Measurements from ENCODE around the gene GAGE2A. TPM values are rescaled to one million over a fixed set of nuclear protein-coding genes. Genes with fewer than 3 reads are reported as not detected.

GAGE2A gene
- total RNA-seq, 1 donor from 2014 or later = not detected

- TF ChIP-seq CTCF (conservative IDR thresholded peaks at IDR 0.05) = no peak
- peaks cover 3% of the 10 kb centered on the region for H3K4me1 Mint-ChIP-seq
- DNase-seq (ENCODE audit: low read depth, low spot score) = no peak
- H3K9me3 Mint-ChIP-seq = peaks cover 3% of the 10 kb centered on the region
- no peak overlapping the region for H3K27ac Mint-ChIP-seq (ENCODE audit: unreplicated experiment)
- H3K27me3 Mint-ChIP-seq (ENCODE audit: low read depth) = no peaks in the 10 kb centered on the region
- no peak overlapping the region for H3K4me3 Mint-ChIP-seq
- H3K36me3 Mint-ChIP-seq (ENCODE audit: low read depth) = no peaks in the 10 kb centered on the region
Observed at GRCh38 chrX:49610718-49611310, 21.5 kb downstream of the GAGE2A start.

GRCh38 chrX:49618574-49618973, 29.3 kb downstream of the GAGE2A start:
- Mint-ChIP-seq H3K36me3 (ENCODE audit: low read depth) (no peaks in the 10 kb centered on the region), H3K27ac (ENCODE audit: unreplicated experiment) (no peak overlapping the region), H3K4me1 (peaks cover 7% of the 10 kb centered on the region), H3K9me3 (peaks cover 4% of the 10 kb centered on the region), H3K27me3 (ENCODE audit: low read depth) (no peaks in the 10 kb centered on the region), H3K4me3 (no peak overlapping the region)
- DNase-seq (ENCODE audit: low read depth, low spot score) = no peak
- TF ChIP-seq CTCF (conservative IDR thresholded peaks at IDR 0.05) = no peak

GRCh38 chrX:49627086-49627777, 37.9 kb downstream of the GAGE2A start:
- Mint-ChIP-seq H3K4me3 (no peak overlapping the region), H3K27ac (ENCODE audit: unreplicated experiment) (no peak overlapping the region), H3K36me3 (ENCODE audit: low read depth) (peaks cover 5% of the 10 kb centered on the region), H3K27me3 (ENCODE audit: low read depth) (no peaks in the 10 kb centered on the region), H3K4me1 (no peaks in the 10 kb centered on the region), H3K9me3 (peaks cover 7% of the 10 kb centered on the region)
- peak; percentile 31 for TF ChIP-seq CTCF (conservative IDR thresholded peaks at IDR 0.05)
- DNase-seq (ENCODE audit: low read depth, low spot score) = no peak

GRCh38 chrX:49644991-49645637, 55.8 kb downstream of the GAGE2A start:
- Mint-ChIP-seq H3K27ac (ENCODE audit: unreplicated experiment) (no peak overlapping the region), H3K4me3 (no peak overlapping the region), H3K27me3 (ENCODE audit: low read depth) (no peaks in the 10 kb centered on the region), H3K4me1 (no peaks in the 10 kb centered on the region), H3K36me3 (ENCODE audit: low read depth) (peaks cover 2% of the 10 kb centered on the region), H3K9me3 (peaks cover 3% of the 10 kb centered on the region)
- no peak for DNase-seq (ENCODE audit: low read depth, low spot score)
- TF ChIP-seq CTCF (conservative IDR thresholded peaks at IDR 0.05) = no peak

Other genes with a start within 250 kb of the GAGE2A start
- gene GAGE12C, start 57.3 kb upstream of the GAGE2A start, total RNA-seq = not detected in 2 replicates
- not detected in 2 replicates for gene GAGE12D, start 47.8 kb upstream of the GAGE2A start, total RNA-seq
- gene GAGE12E, start 38.2 kb upstream of the GAGE2A start, total RNA-seq = not detected in 2 replicates
- gene GAGE12F, start 28.7 kb upstream of the GAGE2A start, total RNA-seq = not detected in 2 replicates
- gene GAGE12G, start 19.1 kb upstream of the GAGE2A start, total RNA-seq = not detected in 2 replicates
- not detected in 2 replicates for gene GAGE12H, start 9.5 kb upstream of the GAGE2A start, total RNA-seq
- not detected in 2 replicates for gene GAGE1, start 9.5 kb downstream of the GAGE2A start, total RNA-seq
- gene PAGE1, start 106.5 kb downstream of the GAGE2A start, total RNA-seq = not detected in 2 replicates
- not detected in 2 replicates for gene PAGE4, start 239.8 kb downstream of the GAGE2A start, total RNA-seq

Data from neural crest cell (in vitro differentiated cells).